GM19023 (cell line): Measurements from ENCODE around the gene SEC61A2.
"Not testable (repeated sequence)": the region's sequence is repeated elsewhere in the genome, so short reads cannot be mapped to it uniquely, and the experiment has no call there.

Experiments used
- ATAC-seq: cut with Tn5 transposase; IDR thresholded peaks from one replicate; pipeline ENCODE4 v1.9.1; 2021; ENCODE audit warnings: mild to moderate bottlenecking, moderate library complexity; ENCODE audit not compliant: unreplicated experiment

The SEC61A2 gene

DNA sequence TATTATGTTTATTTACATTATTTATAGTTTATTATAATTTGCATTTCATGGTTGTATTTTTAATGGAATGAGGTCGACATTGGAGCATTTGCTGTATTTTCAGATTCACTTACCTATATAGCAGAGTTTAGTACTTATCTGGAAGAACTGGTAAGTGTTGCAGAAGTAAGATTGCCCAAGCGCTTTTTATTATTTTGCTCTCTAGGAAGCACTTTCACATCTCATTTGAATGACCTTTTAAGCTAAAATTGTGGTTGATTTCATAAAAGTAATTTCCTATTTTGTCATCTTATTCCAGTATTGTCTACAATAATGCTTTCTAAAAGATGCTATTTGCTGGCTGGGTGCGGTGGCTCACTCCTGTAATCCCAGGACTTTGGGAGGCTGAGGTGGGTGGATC is 28.6 kb downstream of the SEC61A2 start:
- no peak for ATAC-seq

DNA sequence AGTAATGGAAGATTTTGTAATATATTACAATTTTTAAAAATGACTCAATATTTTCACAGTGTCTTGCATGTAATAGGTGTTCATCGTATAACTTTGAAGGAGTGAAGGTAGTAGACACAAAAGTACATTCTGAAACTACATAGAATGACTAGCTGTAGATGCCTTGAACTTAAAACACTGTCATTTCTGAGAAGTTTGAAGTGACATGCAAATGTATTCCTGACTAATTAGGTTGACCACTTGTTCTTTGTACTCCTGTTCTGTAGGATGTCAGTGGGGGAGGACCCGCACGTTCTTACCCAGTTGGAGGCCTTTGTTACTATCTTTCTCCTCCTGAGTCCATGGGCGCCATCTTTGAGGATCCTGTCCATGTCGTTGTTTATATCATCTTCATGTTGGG is 31.2 kb downstream of the SEC61A2 start:
- no peak for ATAC-seq

DNA sequence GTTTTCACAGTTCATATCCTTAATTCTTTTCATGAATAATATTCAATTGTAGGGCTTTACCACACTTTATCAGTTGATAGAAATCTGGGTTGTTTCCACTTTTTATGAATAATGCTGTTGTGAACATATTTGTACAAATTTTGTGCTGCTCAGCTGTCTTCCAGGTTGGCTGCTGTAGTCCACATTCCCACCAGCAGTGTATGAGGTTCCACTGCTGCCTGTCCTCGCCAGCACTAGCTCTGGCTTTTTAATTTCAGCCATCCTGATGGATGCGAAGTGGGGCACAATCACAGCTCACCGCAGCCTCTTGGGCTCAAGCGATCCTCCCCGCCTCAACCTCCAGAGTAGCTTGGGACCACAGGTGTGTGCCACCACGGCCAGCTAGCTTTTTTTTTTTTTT is 33.5 kb downstream of the SEC61A2 start:
- no peak for ATAC-seq

DNA sequence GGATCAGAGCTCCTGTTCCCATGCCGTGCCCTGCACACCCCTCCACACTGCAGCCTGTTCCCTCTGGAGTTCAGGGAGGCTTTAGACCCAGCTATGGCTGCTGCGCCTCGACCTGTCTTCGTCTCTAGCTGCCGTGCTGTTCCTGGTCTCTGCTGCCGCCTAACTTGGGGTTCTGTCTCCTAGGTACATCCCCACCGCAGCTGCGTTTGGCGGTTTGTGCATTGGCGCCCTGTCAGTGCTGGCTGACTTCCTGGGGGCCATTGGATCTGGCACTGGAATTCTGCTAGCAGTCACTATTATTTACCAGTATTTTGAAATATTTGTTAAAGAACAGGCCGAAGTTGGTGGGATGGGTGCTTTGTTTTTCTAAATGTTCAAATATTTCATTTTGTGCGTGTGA is 34.6 kb downstream of the SEC61A2 start:
- ATAC-seq, result no peak

DNA sequence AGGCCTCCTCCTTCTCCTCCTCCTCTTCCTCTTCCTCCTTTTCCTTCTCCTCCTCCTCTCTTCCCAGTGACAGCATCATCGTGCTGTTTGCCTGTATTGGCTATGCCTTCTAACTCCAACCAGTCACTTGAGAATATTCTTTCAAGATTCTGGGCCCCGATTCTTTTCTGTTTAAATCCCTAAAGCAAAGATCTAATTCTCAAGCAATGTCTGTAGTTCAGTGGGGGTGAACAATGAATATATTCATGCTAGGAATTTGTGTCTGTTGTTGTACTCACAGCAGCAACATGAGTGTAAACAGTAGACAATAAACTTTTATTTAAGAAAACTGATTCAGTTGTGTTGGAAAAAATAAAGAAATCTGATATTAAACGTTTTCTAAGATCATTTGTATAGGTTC is 35.6 kb downstream of the SEC61A2 start:
- ATAC-seq, result no peak

DNA sequence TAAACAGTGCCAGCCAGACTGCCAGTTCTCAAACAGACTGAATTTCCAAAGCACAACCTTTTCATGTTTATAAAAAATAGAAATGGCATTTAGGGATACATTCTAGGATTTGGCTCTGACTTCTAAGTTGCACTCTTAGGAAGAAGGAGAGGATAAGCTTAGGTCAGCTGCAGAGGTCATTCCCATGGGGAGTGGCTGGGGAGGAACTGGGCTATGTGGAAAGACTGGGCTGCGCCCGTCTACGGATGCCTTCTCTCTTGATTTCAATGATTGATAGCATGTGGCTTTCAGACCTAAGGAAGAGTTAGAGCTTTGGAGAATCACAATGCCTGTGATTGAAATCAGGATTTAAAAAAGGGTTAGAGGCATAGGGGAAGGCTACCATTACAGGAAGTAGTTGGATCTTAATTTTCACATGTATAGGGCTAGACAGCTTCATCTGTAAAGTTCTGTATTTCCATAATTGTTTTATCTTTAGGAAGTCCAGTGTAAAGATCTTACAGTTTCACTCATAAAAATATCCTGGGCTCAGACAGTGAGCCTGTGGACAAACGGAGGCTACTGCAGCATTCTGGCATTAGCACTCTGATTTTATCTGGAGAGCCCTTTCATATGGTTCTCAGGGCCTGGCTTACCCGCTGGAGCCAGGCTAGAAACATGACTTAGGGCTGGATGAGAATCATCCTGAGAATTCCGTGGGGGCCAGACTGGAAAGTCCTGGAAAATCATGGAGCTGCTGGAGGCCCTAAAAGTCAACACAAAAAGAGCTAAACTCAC is 36.7 kb downstream of the SEC61A2 start:
- ATAC-seq, result no peak

DNA sequence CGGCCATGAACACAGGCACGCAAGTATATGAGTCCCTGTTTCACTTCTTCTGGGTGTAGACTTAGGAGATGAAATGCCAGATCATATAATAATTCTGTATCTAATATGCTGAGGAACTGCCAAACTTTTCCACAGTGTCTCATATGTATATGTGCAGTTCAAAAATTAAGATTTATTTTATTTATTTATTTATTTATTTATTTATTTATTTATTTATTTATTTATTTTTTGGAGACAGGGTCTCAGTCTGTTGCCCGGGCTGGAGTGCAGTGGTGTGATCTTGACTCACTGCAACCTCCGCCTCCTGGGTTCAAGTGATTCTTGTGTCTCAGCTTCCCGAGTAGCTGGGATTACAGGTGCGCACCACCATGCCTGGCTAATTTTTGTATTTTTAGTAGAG is 42.0 kb downstream of the SEC61A2 start:
- not testable (repeated sequence) for ATAC-seq

DNA sequence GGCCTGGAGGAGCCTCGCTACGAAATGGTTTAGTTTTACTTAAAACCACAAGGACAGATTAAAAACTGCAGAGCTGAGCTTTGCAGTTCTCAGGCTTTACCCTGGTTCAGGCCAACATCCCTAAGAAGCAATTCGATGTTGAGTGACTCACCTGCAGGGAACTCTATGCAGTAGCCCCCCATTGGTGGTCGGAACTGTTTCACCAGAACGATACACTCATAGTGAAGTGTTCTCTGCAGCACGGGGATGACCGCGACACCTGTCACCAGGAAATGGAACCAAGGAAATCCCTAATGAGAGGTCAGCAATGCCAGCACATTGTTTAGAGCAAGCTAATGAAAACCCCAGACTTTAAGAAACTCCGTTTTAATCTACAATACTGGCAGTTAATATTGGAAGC is 48.2 kb downstream of the SEC61A2 start:
- no peak for ATAC-seq

DNA sequence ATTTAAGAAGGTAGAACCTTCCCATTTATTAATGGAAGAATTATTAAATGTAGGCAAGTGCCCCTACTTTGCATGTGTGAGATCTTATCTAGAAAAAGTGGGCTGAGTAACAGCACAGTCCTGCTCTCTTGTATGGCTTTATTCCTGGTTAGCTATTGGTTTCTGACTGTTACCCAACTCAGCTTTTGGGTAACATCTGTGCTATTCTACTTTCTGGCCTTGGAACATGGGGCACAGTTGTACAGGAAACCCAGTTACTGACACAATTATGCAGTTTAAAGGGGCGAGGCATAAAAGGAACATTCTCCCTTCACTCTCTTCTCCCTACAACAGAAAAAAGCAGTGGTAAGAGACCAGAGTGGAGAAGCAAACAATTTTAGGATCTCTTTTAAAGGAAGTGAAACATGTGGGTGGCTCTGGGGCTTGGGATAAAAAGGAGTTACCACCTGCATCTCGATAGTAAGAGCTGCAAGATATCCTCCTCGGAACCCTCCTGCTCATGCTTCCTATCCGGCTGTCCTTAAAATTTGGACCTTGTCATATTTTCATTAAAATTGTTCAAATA is 50.2 kb downstream of the SEC61A2 start:
- no peak for ATAC-seq

DNA sequence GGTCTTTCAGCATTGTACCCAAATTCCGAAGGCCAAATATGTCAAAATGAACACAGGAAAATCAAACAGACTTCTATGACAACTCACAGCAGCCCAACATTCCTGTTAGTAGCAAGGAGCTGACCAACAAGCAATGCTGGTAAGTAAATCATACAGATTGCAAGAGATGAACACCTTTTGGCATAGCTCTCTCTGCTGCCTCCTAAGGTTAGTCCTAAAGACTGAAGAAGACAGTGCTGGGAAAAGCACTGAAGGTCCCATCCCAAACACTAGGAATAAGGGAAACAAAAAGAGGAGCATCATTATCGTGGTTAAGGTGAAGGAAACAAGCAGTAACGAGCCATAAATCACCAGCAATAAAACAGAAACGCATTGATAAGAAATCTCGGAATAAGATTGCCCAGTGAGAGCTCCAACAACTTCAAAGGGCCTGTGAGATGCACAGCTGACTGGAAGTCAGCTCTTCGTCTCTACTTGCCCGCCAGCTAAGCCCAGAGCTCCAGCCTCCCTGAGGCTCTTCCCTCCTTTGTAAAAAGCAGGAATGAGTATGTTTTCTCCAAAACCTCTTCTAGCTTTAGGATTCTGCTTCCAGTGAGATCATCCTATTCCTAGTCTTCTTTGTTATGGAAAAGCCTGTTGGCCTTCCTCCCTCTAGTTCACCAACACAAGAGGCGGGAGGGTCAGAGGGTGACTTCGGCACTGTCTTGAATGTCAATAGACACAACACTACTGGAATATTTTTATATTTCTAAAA is 50.9 kb downstream of the SEC61A2 start:
- ATAC-seq, result no peak

DNA sequence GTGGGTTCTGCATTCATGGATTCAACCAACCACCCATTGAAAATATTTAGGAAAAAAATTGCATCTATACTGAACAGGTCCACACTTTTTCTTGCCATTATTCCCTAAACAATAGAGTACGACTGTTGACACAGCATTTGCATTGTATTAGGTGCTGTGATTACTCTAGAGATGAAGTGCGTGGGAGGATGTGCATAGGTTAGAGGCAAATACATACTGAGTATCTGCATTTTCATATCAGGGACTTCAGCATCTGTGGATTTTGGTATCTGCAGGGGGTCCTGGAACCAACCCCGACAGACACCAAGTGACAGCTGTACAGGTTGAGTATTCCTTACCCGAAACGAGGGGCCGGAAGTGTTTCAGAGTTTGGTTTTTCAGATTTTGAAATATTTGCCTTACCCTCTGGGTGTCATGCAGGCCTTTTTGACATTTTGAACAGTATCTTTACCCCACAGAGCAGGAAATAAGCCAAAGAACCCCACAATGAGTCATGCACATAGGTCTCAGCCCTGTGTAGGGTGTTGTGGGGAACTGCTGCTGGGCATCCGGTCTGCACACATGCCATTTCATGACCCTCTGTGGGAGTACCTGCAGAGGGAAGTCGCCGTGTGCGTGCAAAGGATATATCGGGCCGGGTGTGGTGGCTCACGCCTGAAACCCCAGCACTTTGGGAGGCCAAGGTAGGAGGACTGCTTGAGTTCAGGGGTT is 51.7 kb downstream of the SEC61A2 start:
- peak; percentile 84 for ATAC-seq

DNA sequence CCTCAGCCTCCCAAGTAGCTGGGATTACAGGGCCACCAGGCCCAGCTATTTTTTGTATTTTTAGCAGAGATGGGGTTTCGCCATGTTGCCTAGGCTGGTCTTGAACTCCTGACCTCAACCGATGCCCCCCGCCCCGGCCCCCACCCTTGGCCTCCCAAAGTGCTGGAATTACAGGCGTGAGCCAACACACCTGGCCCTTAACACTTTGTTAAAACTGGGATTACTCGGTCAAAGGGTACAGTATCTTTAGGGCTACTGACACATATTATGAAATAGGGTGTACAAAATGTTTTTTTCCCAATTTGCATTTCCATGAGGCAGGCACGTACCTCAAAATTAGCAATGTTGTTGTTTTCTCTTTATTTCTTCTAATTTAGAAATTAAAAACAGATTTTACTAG is 54.7 kb downstream of the SEC61A2 start:
- ATAC-seq, result no peak

DNA sequence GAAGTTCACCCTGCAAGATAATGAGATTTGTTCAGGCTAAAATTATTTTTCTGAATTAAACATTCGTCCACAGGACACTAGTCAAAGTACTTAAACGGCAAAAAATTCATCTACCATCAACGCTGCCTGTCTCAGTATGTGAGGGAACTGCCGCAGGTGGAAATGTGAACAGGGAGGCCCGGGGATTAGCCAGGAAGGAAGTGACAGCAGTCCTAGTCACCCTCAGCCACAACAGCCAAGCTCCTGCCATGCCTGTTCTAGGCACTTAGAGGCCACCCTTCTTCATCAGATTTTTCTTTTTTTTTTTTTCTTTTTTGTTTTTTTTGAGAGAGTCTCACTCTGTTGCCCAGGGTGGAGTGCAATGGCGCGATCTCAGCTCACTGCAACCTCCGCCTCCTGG is 56.8 kb downstream of the SEC61A2 start:
- ATAC-seq, result no peak

DNA sequence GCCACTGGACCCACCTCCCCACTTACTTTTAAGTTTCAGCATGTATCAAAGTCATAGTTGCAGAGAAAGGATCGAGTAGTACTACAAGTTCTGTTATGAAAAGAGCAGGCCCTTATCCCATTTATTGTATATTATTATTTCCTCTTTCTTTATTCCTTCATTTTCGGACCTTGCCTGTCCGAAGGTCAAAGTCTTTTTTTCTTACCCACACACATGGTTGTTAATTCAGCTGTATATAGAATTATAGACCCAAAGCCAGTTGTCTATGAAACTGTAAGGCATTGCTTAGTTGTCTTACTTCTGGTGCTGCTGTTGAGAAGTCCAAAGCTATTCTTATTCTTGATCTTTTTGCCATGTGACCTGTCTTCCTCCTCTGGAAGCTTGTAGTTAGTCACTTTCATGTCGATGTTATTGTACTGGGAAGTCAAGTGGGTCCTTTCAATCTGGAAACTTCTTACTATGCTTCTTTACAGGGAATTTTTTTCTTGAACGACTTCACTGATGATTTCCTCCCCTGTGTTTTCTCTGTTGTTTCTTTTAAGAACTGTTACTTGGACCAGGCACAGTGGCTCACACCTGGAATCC is 57.9 kb downstream of the SEC61A2 start:
- no peak for ATAC-seq

DNA sequence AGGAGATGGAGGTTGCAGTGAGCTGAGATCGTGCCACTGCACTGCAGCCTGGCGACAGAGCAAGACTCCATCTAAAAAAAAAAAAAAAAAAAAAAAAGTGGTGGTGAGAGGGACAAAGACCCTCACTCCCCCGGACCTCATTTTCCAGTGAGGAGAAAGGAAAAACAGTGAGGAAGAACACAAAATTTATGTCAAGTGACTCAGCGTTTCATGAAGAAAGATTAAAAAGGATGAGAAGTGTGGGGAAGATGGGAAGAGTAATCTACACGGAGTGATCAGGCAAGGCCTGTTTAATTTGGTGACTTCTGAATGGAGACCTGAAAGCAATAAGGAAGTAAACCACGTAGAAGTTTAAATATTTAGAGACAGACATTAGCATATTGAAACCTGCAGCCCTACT is 59.2 kb downstream of the SEC61A2 start:
- no peak for ATAC-seq

DNA sequence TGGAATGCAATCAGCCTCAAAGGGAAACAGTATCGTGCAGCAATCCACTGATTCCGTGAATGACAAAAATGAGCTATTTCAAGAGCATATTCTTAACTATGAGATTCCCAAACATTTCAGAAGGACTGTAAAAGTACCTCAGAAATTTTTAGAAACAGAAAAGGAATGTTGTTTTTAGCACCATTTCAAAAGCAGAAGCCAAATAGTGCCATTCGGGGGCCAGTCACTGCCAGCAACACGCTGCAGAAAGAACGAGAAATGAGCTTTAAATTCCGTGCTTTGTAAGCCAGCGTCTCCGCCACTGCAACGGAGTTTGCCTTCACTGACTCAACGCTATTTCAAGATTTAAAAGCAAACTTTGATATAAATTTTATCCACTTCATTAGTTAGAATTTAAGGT is 59.9 kb downstream of the SEC61A2 start:
- no peak for ATAC-seq

DNA sequence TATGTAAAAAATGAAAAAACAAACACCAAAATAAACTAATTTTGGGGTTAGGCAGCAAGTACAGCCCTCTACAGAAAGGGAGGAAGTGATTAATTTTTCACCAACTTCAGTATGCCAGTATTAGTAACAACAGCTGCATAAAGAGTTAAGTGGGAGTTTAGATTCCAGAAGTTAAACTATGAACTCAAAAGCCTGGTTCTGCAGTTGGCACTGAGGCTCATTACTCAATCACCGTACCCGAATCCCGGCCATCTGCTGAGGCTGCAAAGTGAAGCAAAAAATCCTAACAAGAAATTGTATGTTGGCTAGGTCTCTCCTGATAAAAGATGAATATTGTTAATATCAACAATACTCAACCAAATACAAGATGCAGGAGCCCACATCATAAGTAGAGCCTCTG is 62.2 kb downstream of the SEC61A2 start:
- ATAC-seq, result no peak

DNA sequence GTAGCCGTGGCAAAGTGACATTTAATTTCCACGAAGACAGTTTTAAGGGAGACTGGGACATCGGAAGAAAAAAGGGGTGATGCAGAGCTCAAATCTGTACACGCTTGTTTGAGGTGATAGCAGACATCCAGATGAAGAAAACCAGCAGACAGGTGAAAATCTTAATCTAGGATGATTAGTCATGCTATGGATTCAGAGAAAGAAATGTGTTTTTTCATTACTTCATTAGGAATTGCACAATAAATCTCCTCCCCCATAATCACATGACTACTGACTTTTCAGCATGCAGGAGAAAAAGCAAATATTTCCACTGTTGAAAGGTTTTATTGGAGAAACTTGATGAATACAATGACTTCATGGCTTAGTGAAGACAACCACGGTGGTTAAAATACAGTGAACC is 63.7 kb downstream of the SEC61A2 start:
- ATAC-seq, result no peak

DNA sequence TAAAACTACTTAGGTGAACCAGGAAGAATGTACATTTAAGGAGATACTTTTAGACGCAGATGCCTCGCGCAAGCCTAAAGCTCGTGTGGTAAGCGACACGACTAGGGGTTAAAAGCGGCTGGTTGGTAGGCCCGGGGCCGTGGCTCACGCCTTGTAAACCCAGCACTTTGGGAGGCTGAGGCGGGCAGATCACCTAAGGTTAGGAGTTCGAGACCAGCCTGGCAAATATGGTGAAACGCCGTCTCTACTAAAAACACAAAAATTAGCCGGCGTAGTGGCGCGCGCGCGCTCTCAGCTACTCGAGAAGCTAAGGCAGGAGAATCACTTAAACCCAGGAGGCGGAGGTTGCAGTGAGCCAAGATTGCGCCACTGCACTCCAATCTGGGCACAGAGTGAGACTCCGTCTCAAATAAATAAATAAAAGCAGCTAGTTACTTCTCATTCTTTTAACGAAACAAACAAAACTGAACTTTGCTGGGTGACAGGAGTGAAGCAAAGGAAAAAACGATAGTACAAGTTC is 65.3 kb downstream of the SEC61A2 start:
- no peak for ATAC-seq

DNA sequence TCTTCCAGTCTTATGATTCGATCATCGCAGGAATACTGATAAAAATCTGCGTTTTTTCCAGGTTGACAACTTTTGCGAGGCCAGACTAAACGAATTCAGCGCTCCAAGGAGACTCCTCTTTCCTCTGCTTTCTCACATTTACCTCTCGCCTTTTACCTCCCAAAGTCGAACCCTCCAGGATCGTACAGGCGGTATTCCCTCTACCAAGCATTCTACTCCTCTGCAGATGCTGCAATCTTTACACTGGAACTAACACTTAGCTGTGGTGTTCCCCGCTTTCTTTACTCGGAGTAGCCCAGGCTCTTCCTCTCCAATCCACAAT is 65.8 kb downstream of the SEC61A2 start:
- ATAC-seq, result peak; percentile 5
